Gastrocnemius medialis (tissue), 4 donors: Measurements from ENCODE around the gene UGT1A8. TPM values are rescaled to one million over a fixed set of nuclear protein-coding genes. Genes with fewer than 3 reads are reported as not detected.

Source experiments
- ATAC-seq, 2 donors: fragments of 150-250 bp; one replicate each; pipeline ENCODE4 v1.9.1; 2016
- DNase-seq, 2 donors: peaks; one replicate each; pipeline ENCODE4 v3.0.0-alpha.2; 2019
- H3K27ac ChIP-seq, 4 donors: fragments of 200-600 bp; sonication (generic); 1 replicate in 1 of 4; 2 replicates in 3 of 4; pipeline ENCODE4 v1.5.1; 2016 to 2018; ENCODE audit warnings: mild to moderate bottlenecking in 2 of 4, moderate library complexity in 1 of 4
- H3K27me3 ChIP-seq, 3 donors: fragments of 200-600 bp; sonication (generic) in 2 of 3; 1 replicate in 1 of 3; 2 replicates in 2 of 3; pipeline versions ENCODE4 v1.5.1 to v1.6.0; 2016 to 2019; ENCODE audit warnings: mild to moderate bottlenecking in 1 of 3, moderate library complexity in 1 of 3
- H3K36me3 ChIP-seq, 2 donors: fragments of 200-600 bp; sonication (generic) in 1 of 2; one replicate each; pipeline ENCODE4 v1.5.1; 2017 to 2018
- H3K4me1 ChIP-seq, 2 donors: fragments of 200-600 bp; sonication (generic) in 1 of 2; one replicate each; pipeline ENCODE4 v1.5.1; 2016 to 2017; ENCODE audit warnings: mild to moderate bottlenecking in 2 of 2
- H3K4me3 ChIP-seq, 4 donors: fragments of 200-600 bp; sonication (generic) in 3 of 4; 1 replicate in 1 of 4; 2 replicates in 3 of 4; pipeline ENCODE4 v1.5.1; 2016 to 2019; ENCODE audit warnings: mild to moderate bottlenecking in 2 of 4
- H3K9me3 ChIP-seq, 3 donors: fragments of 200-600 bp; sonication (generic) in 2 of 3; 1 replicate in 1 of 3; 2 replicates in 2 of 3; pipeline ENCODE4 v1.5.1; 2016 to 2019
- POLR2A ChIP-seq, 2 donors: fragments of 450-650 bp; IDR thresholded peaks; one replicate each; pipeline ENCODE4 v1.6.1; 2017; ENCODE audit warnings: antibody characterized with exemption in 2 of 2, mild to moderate bottlenecking in 2 of 2, moderate library complexity in 2 of 2
- in situ Hi-C, 4 donors: fragments of 200-750 bp; cut with MboI; loops; one replicate each; pipeline versions ENCODE4 v1.15.0 to v1.8.0; 2017; ENCODE audit warnings: low sequenced_read_pairs in 4 of 4
- intact Hi-C: fragments of 100-400 bp; cut with DNase I; formaldehyde crosslinking; loops from one replicate; pipeline ENCODE4 v1.15.1; 2023; ENCODE audit warnings: low total_unique reads
- total RNA-seq, 4 donors: library from RNA; depleted of rRNA; stranded (reverse); fragments of >200 nt; gene quantifications; one replicate each; pipeline versions ENCODE4 v1.1.0 to v1.2.3, GENCODE V29; 2016
- TF ChIP-seq, protein P1 (sequence below), 5 experiments: fragments of 450-650 bp in 3 of 5; fragments of 200-600 bp in 2 of 5; sonication (generic) in 2 of 5; IDR thresholded peaks in 4 of 5; conservative IDR thresholded peaks in 1 of 5; 1 replicate in 4 of 5; 2 replicates in 1 of 5; pipeline ENCODE4 v1.5.1; 2016 to 2019; ENCODE audit warnings: antibody characterized with exemption in 5 of 5, mild to moderate bottlenecking in 3 of 5, moderate library complexity in 3 of 5

The UGT1A8 gene
- total RNA-seq, 4 donors from 2014 or later: not detected

DNA sequence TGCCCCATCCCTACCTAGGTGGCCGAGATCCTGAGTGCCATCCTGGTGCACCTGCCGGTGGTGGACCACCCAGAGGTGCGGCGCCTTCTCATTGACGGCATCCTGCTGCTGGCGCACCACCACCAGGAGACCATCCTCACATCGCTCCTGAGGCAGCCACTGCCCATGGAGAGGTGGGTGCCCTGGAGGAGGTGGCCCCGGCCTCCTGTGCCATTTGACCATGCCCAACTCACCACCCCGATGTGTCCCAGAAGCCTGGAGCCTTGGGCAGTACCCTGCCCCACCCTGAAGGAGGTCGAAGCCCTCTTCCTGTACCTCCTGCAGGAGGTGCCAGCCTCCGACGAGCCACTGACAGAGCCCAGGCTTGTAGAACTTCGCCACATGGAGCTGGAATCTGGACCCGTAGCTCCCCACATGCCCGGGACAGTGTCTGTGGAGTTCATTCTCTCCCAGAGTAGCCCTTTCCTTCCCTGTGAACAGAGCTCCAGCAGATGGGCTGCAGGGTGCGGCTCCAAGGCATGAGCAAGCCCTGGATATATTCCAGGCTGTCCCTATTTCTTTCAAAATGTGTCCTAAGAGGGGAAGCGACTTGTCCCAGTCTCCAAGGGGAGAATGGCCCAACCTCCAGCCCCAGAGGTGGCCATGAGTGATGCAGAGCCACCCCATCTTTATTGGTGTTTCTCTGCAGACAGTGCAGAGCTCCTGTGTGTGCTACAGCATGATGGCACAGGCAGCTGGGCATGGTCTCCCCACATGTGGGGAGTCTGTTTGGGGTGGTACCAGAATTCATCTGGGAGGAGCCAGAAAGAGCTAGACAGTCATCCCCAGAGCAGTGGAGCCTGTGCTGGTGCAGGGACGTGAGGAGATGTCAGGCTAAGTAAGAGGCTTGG is 202.7 kb downstream of the UGT1A8 start:
- intact Hi-C loops: no loop called here
- Histone ChIP-seq H3K9me3 (no peaks in the 10 kb centered on the region), H3K4me3 (no peak overlapping the region), H3K36me3 (no peaks in the 10 kb centered on the region), H3K4me1 (no peaks in the 10 kb centered on the region), H3K27me3 (no peaks in the 10 kb centered on the region), H3K27ac (no peak overlapping the region)
- in situ Hi-C loops: no loop called here
- no peak for ATAC-seq
- TF ChIP-seq POLR2A (IDR thresholded peaks at IDR 0.05): no peak
- TF ChIP-seq, protein P1, sequence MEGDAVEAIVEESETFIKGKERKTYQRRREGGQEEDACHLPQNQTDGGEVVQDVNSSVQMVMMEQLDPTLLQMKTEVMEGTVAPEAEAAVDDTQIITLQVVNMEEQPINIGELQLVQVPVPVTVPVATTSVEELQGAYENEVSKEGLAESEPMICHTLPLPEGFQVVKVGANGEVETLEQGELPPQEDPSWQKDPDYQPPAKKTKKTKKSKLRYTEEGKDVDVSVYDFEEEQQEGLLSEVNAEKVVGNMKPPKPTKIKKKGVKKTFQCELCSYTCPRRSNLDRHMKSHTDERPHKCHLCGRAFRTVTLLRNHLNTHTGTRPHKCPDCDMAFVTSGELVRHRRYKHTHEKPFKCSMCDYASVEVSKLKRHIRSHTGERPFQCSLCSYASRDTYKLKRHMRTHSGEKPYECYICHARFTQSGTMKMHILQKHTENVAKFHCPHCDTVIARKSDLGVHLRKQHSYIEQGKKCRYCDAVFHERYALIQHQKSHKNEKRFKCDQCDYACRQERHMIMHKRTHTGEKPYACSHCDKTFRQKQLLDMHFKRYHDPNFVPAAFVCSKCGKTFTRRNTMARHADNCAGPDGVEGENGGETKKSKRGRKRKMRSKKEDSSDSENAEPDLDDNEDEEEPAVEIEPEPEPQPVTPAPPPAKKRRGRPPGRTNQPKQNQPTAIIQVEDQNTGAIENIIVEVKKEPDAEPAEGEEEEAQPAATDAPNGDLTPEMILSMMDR (IDR thresholded peaks at IDR 0.05 in 4 of 5, conservative IDR thresholded peaks at IDR 0.05 in 1 of 5): no peak
- no peak for DNase-seq

DNA sequence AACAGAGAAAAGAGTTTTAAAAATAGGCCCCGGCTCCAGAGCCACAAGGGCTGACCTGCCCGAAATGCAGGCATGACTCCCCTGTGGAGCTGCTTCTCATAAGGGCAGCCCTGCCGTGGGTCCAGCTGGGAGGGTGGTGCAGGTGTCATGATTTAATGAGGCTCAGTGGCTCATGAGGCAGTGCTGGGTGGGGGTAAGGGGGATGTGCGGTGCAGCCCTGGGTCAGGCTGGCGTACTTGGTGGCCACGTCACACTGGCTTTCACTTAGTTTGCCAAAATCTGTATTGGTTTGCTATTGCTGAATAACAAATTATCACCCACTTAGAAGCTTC is 203.3 kb downstream of the UGT1A8 start:
- ATAC-seq: no peak
- no peak for TF ChIP-seq POLR2A (IDR thresholded peaks at IDR 0.05)
- TF ChIP-seq, protein P1 (IDR thresholded peaks at IDR 0.05 in 4 of 5, conservative IDR thresholded peaks at IDR 0.05 in 1 of 5): no peak
- in situ Hi-C loops: no loop called here
- intact Hi-C loops: no loop called here
- Histone ChIP-seq H3K27me3 (no peaks in the 10 kb centered on the region), H3K4me3 (no peak overlapping the region), H3K9me3 (no peaks in the 10 kb centered on the region), H3K4me1 (no peaks in the 10 kb centered on the region), H3K27ac (no peak overlapping the region), H3K36me3 (no peaks in the 10 kb centered on the region)
- DNase-seq: no peak

DNA sequence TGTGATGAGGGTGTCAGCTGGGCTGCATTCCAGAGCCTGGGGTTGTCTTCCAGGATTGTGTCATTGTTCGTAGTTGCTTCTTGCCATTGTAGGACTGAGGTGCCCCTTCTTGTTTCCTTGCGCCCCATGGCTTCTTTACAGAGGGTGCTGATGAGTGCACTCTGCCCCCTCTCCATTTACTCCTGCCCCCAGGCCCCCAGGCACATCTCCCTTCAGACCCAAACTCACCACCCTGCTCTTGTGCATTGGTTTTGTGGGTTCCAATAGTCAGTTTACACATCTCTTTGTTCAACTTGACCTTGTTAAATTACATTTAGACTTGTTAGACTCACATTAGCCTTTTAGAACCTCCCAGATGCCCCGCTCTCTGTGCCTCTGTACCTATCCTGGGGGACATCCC is 203.8 kb downstream of the UGT1A8 start:
- TF ChIP-seq, protein P1 (IDR thresholded peaks at IDR 0.05 in 4 of 5, conservative IDR thresholded peaks at IDR 0.05 in 1 of 5): no peak
- no peak for TF ChIP-seq POLR2A (IDR thresholded peaks at IDR 0.05)
- intact Hi-C loops (no loop called here), in situ Hi-C loops (no loop called here)
- ATAC-seq (no peak), DNase-seq (no peak)
- Histone ChIP-seq H3K4me3 (no peak overlapping the region), H3K4me1 (no peaks in the 10 kb centered on the region), H3K27ac (no peak overlapping the region), H3K9me3 (no peaks in the 10 kb centered on the region), H3K27me3 (no peaks in the 10 kb centered on the region), H3K36me3 (no peaks in the 10 kb centered on the region)

DNA sequence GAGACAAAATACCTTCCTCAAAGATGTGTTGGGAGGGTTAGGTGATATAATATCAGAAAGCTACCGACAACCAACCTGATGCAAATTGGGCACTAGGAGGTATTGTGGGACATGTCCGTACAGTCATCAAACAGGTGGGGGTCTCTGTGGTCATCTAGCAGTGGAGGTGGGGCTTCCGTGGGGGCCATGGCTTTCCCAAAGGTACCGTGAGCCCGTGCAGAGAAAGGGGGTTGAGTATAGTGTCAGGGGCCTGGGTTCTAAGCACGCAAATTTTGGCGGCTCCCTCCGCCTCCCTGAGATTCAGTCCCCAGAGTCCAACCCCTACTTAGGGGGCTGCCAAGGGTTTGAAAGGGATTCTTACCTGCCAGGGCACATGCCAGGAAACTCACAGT is 204.3 kb downstream of the UGT1A8 start:
- Histone ChIP-seq H3K4me3 (no peak overlapping the region), H3K4me1 (no peaks in the 10 kb centered on the region), H3K27ac (no peak overlapping the region), H3K36me3 (no peaks in the 10 kb centered on the region), H3K27me3 (no peaks in the 10 kb centered on the region), H3K9me3 (no peaks in the 10 kb centered on the region)
- DNase-seq: no peak
- in situ Hi-C loops: no loop called here
- intact Hi-C loops: no loop called here
- no peak for ATAC-seq
- TF ChIP-seq, protein P1 (IDR thresholded peaks at IDR 0.05 in 4 of 5, conservative IDR thresholded peaks at IDR 0.05 in 1 of 5): no peak
- TF ChIP-seq POLR2A (IDR thresholded peaks at IDR 0.05): no peak
